Effector memory CD8-positive, alpha-beta T cell (primary cell): ENCODE measurements around the gene MYO3A.

Experiments
- ATAC-seq: fragments of 150-1000 bp; cut with Tn5 transposase; replicated peaks from 2 replicates; pipeline ENCODE4 v1.10.0; 2021; ENCODE audit warnings: mild to moderate bottlenecking, moderate library complexity
- DNase-seq, 3 experiments: peaks; one replicate each; pipeline ENCODE4 v3.0.0; 2021
- H3K27ac Mint-ChIP-seq, 2 donors: one replicate each; pipeline ENCODE4 v1.8.0; 2022; ENCODE audit warnings: mild to moderate bottlenecking in 2 of 2, mixed read lengths in 2 of 2, moderate library complexity in 2 of 2
- H3K27me3 Mint-ChIP-seq, 2 donors: one replicate each; pipeline ENCODE4 v1.8.0; 2022; ENCODE audit warnings: mixed read lengths in 2 of 2
- H3K36me3 Mint-ChIP-seq: one replicate; pipeline ENCODE4 v1.8.0; 2022; ENCODE audit warnings: mild to moderate bottlenecking, moderate library complexity, mixed read lengths; ENCODE audit not compliant: insufficient read depth
- H3K4me1 Mint-ChIP-seq, 2 donors: one replicate each; pipeline ENCODE4 v1.8.0; 2022; ENCODE audit warnings: low read depth in 2 of 2, mixed read lengths in 2 of 2
- H3K4me3 Mint-ChIP-seq, 2 donors: one replicate each; pipeline ENCODE4 v1.8.0; 2022; ENCODE audit warnings: mild to moderate bottlenecking in 2 of 2, mixed read lengths in 2 of 2, moderate library complexity in 2 of 2
- H3K9me3 Mint-ChIP-seq, 2 donors: one replicate each; pipeline ENCODE4 v1.8.0; 2022; ENCODE audit warnings: mixed read lengths in 2 of 2

MYO3A gene

GRCh38 chr10:26015092-26015491, 81.1 kb downstream of the MYO3A start:
- Mint-ChIP-seq H3K9me3 (peaks cover 0 to 5% of the 10 kb centered on the region in 2 donors), H3K4me3 (no peak overlapping the region), H3K36me3 (no peaks in the 10 kb centered on the region), H3K4me1 (no peaks in the 10 kb centered on the region), H3K27ac (no peak overlapping the region), H3K27me3 (no peaks in the 10 kb centered on the region)
- ATAC-seq (no peak), DNase-seq (no peak)

- Mint-ChIP-seq H3K9me3 (no peaks in the 10 kb centered on the region), H3K36me3 (no peaks in the 10 kb centered on the region), H3K4me1 (no peaks in the 10 kb centered on the region), H3K27me3 (no peaks in the 10 kb centered on the region), H3K27ac (no peak overlapping the region), H3K4me3 (no peak overlapping the region)
- ATAC-seq: no peak
- DNase-seq: no peak
Measured at GRCh38 chr10:26022831-26023230, 88.8 kb downstream of the MYO3A start.

GRCh38 chr10:26024303-26024702, 90.3 kb downstream of the MYO3A start:
- no peaks in the 10 kb centered on the region for H3K27me3 Mint-ChIP-seq
- DNase-seq (no peak), ATAC-seq (no peak)
- H3K9me3 Mint-ChIP-seq: no peaks in the 10 kb centered on the region
- no peaks in the 10 kb centered on the region for H3K4me1 Mint-ChIP-seq
- H3K27ac Mint-ChIP-seq: no peak overlapping the region
- H3K36me3 Mint-ChIP-seq: no peaks in the 10 kb centered on the region
- no peak overlapping the region for H3K4me3 Mint-ChIP-seq

- Mint-ChIP-seq H3K27ac (no peak overlapping the region), H3K27me3 (no peaks in the 10 kb centered on the region), H3K4me1 (no peaks in the 10 kb centered on the region), H3K9me3 (no peaks in the 10 kb centered on the region), H3K4me3 (no peak overlapping the region), H3K36me3 (no peaks in the 10 kb centered on the region)
- ATAC-seq: no peak
- DNase-seq: no peak
Measured at GRCh38 chr10:26025523-26025922, 91.5 kb downstream of the MYO3A start.

- H3K4me1 Mint-ChIP-seq: no peaks in the 10 kb centered on the region
- H3K4me3 Mint-ChIP-seq: no peak overlapping the region
- peaks cover 0 to 5% of the 10 kb centered on the region in 2 donors for H3K9me3 Mint-ChIP-seq
- DNase-seq (no peak), ATAC-seq (no peak)
- no peaks in the 10 kb centered on the region for H3K27me3 Mint-ChIP-seq
- H3K27ac Mint-ChIP-seq: no peak overlapping the region
- H3K36me3 Mint-ChIP-seq: no peaks in the 10 kb centered on the region
Measured at GRCh38 chr10:26029858-26030257, 95.8 kb downstream of the MYO3A start.

DNA sequence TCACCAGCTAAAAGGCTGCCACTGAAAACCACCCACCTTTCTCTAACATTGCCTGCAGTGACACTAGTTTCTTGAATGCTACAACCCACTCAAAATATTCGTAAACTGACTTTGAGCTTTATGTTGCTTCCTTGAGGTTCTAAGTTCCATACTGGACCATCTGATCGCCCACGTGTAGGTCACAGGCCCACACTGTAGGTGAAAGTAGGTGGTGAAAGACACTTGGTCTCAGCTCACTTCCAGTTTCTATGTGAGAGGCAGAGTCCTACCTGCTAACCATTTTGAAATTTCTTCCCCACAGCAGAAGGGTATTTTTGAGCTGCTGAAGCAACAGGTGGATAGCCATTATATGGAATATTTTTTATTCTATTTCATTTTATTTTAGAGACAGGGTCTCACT, 97.3 kb downstream of the MYO3A start:
- H3K36me3 Mint-ChIP-seq: no peaks in the 10 kb centered on the region
- no peak for ATAC-seq
- H3K4me3 Mint-ChIP-seq: no peak overlapping the region
- no peak overlapping the region for H3K27ac Mint-ChIP-seq
- no peak for DNase-seq
- H3K27me3 Mint-ChIP-seq: no peaks in the 10 kb centered on the region
- no peaks in the 10 kb centered on the region for H3K4me1 Mint-ChIP-seq
- peaks cover 0 to 5% of the 10 kb centered on the region in 2 donors for H3K9me3 Mint-ChIP-seq

GRCh38 chr10:26043469-26043868, 109.4 kb downstream of the MYO3A start:
- Mint-ChIP-seq H3K27me3 (no peaks in the 10 kb centered on the region), H3K36me3 (peaks cover 2% of the 10 kb centered on the region), H3K9me3 (peaks cover 0 to 3% of the 10 kb centered on the region in 2 donors), H3K4me3 (no peak overlapping the region), H3K4me1 (no peaks in the 10 kb centered on the region), H3K27ac (no peak overlapping the region)
- ATAC-seq (no peak), DNase-seq (no peak)

DNA sequence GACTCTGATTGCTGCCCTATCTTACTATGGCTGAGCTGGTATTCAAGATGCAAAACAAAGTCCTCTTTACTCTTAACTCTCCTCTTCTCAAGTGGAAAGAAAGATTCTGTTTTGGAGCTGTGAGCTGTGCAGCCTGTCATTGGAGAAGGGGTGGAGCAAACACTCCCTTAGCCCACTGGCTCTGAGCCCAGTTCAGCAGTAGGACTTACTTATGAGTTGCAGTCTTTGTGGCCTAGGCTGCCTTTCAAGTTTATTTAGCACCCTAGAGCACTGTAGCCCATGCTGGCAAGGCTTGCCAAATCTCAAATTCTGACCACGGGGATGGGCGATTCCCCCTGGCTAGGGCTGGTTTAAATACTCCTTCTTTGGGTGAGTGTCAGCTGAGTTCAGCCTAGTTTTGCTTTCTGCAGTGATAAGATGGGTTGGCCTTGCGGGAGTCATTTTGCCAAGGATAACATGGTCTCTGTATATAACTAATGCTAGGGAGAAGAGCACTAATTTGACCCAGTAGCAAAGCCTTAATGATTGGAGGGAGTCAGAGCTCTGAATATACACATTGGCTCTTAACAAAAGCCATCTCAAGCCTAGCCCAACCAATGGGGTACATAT, 110.2 kb downstream of the MYO3A start:
- no peak overlapping the region for H3K27ac Mint-ChIP-seq
- no peaks in the 10 kb centered on the region for H3K27me3 Mint-ChIP-seq
- H3K4me3 Mint-ChIP-seq: no peak overlapping the region
- peaks cover 2% of the 10 kb centered on the region for H3K36me3 Mint-ChIP-seq
- ATAC-seq (no peak), DNase-seq (no peak)
- H3K4me1 Mint-ChIP-seq: no peaks in the 10 kb centered on the region
- no peaks in the 10 kb centered on the region for H3K9me3 Mint-ChIP-seq

- ATAC-seq (no peak), DNase-seq (no peak)
- H3K4me3 Mint-ChIP-seq: no peak overlapping the region
- H3K36me3 Mint-ChIP-seq: no peaks in the 10 kb centered on the region
- H3K27me3 Mint-ChIP-seq: no peaks in the 10 kb centered on the region
- H3K4me1 Mint-ChIP-seq: no peaks in the 10 kb centered on the region
- H3K27ac Mint-ChIP-seq: no peak overlapping the region
- no peaks in the 10 kb centered on the region for H3K9me3 Mint-ChIP-seq
Measured at GRCh38 chr10:26046073-26046700, 112.2 kb downstream of the MYO3A start.

DNA sequence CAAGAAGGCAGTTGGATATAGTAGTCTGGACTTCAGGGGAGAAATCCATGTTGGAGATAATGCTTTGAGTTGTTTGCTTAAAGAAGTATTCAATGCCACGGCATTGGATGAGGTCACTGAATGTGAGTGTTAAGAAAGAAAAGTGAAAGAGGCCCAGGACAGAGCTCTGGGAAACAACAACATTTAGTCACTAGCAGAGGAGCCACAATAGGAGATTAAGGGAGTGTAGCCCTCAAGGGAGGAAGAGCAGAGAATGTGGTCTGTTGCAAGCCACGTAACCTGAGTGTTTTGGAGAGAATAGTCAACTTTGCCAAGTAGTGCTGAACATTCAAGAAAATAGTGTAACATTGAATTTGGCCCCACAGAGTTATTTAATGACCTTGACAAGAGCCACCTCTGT, 114.7 kb downstream of the MYO3A start:
- Mint-ChIP-seq H3K36me3 (no peaks in the 10 kb centered on the region), H3K9me3 (no peaks in the 10 kb centered on the region), H3K4me3 (no peak overlapping the region), H3K27me3 (no peaks in the 10 kb centered on the region), H3K27ac (no peak overlapping the region), H3K4me1 (no peaks in the 10 kb centered on the region)
- ATAC-seq (no peak), DNase-seq (no peak)

GRCh38 chr10:26052326-26052725, 118.3 kb downstream of the MYO3A start:
- no peaks in the 10 kb centered on the region for H3K27me3 Mint-ChIP-seq
- no peaks in the 10 kb centered on the region for H3K4me1 Mint-ChIP-seq
- H3K4me3 Mint-ChIP-seq: no peak overlapping the region
- DNase-seq: no peak
- H3K9me3 Mint-ChIP-seq: no peaks in the 10 kb centered on the region
- no peaks in the 10 kb centered on the region for H3K36me3 Mint-ChIP-seq
- H3K27ac Mint-ChIP-seq: no peak overlapping the region
- no peak for ATAC-seq

DNA sequence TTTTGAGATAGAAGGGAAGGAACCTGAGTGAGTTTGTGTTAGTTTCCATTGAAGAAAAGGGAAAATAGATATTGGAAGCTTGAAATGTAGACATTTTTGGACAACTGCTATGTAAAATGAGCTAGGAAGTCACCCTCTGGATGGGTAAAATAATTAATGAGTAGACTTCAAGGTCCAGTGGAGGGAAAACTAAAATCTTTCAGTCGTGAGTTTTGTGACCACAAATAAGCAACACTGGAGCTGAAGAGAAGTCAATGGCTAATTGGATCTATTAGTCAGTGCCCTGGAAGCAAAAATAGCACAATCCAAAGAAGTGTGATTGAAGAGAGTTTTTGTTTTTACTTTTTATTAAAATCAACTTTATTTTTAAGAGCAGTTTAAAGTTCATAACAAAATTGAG, 123.4 kb downstream of the MYO3A start:
- no peak for DNase-seq
- Mint-ChIP-seq H3K27me3 (no peaks in the 10 kb centered on the region), H3K4me3 (no peak overlapping the region), H3K36me3 (no peaks in the 10 kb centered on the region), H3K4me1 (no peaks in the 10 kb centered on the region), H3K9me3 (no peaks in the 10 kb centered on the region), H3K27ac (no peak overlapping the region)
- no peak for ATAC-seq

GRCh38 chr10:26064106-26064505, 130.1 kb downstream of the MYO3A start:
- H3K27ac Mint-ChIP-seq: no peak overlapping the region

DNA sequence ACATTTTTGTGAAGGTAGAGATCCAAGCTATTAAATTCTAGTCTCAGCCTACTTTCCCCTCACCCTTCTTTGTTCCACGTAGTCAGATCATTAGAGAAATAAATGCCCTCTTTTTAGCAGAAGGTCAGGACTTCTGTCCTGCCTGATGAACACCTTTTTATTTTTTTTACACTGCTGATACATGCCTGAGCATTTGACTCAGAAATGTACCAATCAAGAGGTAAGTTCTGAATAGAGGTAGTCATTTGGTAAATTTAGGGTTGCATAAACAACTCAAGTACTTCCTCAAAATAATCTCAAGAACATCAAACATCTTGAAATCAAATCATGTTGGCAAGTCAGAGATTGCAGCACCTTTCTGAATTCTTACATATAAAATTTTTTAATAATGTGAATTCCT, 133.7 kb downstream of the MYO3A start:
- Mint-ChIP-seq H3K27ac (no peak overlapping the region), H3K9me3 (peaks cover 0 to 8% of the 10 kb centered on the region in 2 donors), H3K4me1 (no peaks in the 10 kb centered on the region), H3K27me3 (no peaks in the 10 kb centered on the region), H3K36me3 (no peaks in the 10 kb centered on the region), H3K4me3 (no peak overlapping the region)
- ATAC-seq (no peak), DNase-seq (no peak)

More at GRCh38 chr10:26064106-26064505, 130.1 kb downstream of the MYO3A start:
- Mint-ChIP-seq H3K4me3 (no peak overlapping the region), H3K9me3 (no peaks in the 10 kb centered on the region), H3K27me3 (no peaks in the 10 kb centered on the region), H3K4me1 (no peaks in the 10 kb centered on the region), H3K36me3 (no peaks in the 10 kb centered on the region)
- DNase-seq (no peak), ATAC-seq (no peak)
